Brain pericyte (primary cell): Measurements from ENCODE around the gene GC.
"Not testable (repeated sequence)": the region's sequence is repeated elsewhere in the genome, so short reads cannot be mapped to it uniquely, and the experiment has no call there.

Experiments
- DNase-seq: peaks from one replicate; pipeline ENCODE4 v3.0.0-alpha.2; 2012; ENCODE audit warnings: low read depth, low spot score

GC gene

GRCh38 chr4:71783972-71784371 lies at the start of gene GC:
Gene GC, minus strand, starts transcription at chr4:71784079. Its CDS starts 61 bp downstream, at chr4:71784018.
- no peak for DNase-seq

GRCh38 chr4:71833232-71833900 lies 49.5 kb upstream of the GC start:
- no peak for DNase-seq

- DNase-seq: no peak
Observed at GRCh38 chr4:71832049-71832448, 48.2 kb upstream of the GC start.

- no peak for DNase-seq
Observed at GRCh38 chr4:71830497-71831190, 46.8 kb upstream of the GC start.

- no peak for DNase-seq
Observed at GRCh38 chr4:71828470-71828869, 44.6 kb upstream of the GC start.

- DNase-seq: no peak
Observed at GRCh38 chr4:71827826-71828225, 43.9 kb upstream of the GC start.

- DNase-seq: no peak
Observed at GRCh38 chr4:71816676-71817303, 32.9 kb upstream of the GC start.

GRCh38 chr4:71814433-71814832 lies 30.6 kb upstream of the GC start:
- no peak for DNase-seq

GRCh38 chr4:71809805-71810204 lies 25.9 kb upstream of the GC start:
- DNase-seq: not testable (repeated sequence)

- no peak for DNase-seq
Observed at GRCh38 chr4:71807469-71807868, 23.6 kb upstream of the GC start.

- not testable (repeated sequence) for DNase-seq
Observed at GRCh38 chr4:71805230-71805629, 21.4 kb upstream of the GC start.

GRCh38 chr4:71804017-71804697 lies 20.3 kb upstream of the GC start:
- DNase-seq: not testable (repeated sequence)

- no peak for DNase-seq
Observed at GRCh38 chr4:71785959-71786358, 2.1 kb upstream of the GC start.

- no peak for DNase-seq
Observed at GRCh38 chr4:71784569-71785197, 804 bp upstream of the GC start.

GRCh38 chr4:71777891-71778290 lies 6.0 kb downstream of the GC start:
- no peak for DNase-seq

- DNase-seq: no peak
Observed at GRCh38 chr4:71775449-71775848, 8.4 kb downstream of the GC start.

GRCh38 chr4:71774136-71774535 lies 9.7 kb downstream of the GC start:
- DNase-seq: no peak

- DNase-seq: no peak
Observed at GRCh38 chr4:71773004-71773403, 10.9 kb downstream of the GC start.

GRCh38 chr4:71772592-71772991 lies 11.3 kb downstream of the GC start:
- no peak for DNase-seq

GRCh38 chr4:71771613-71772012 lies 12.3 kb downstream of the GC start:
- no peak for DNase-seq

- DNase-seq: no peak
Observed at GRCh38 chr4:71769434-71769833, 14.4 kb downstream of the GC start.

GRCh38 chr4:71768123-71768522 lies 15.8 kb downstream of the GC start:
- DNase-seq: no peak
